ENCODE data around the gene ZEB1.

The ZEB1 gene

DNA sequence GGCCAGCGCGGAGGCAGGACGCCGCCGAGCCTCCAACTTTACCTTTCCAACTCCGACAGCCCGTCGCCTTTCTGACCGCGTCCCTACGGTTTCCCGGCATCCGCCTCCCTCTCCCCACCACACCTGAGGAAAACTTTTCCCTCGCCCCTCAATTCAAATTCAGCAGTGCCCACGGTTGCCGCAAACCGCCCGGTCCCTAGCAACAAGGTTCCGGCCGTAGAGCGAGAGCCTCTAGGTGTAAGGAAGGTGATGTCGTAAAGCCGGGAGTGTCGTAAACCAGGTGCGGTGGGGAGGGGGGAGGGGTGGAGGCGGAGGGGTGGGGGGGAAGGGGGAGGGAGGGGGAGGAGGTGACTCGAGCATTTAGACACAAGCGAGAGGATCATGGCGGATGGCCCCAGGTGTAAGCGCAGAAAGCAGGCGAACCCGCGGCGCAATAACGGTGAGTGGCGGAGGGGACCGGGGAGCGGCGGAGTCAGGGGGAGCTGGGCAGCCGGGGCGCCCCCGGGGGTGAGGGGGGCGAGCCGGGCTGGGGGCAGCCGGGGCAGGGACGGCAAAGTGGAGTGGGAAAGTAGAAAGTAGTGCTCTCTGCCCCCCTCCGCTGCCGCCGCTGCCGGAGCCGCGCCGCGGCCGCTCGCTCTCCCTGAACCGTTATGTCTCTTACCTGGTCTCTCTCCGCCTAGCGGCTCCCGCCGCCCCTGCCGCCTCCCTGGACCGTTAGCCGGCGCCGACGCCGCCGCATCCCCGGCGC lies at the start of gene ZEB1:
Gene ZEB1, plus strand, starts transcription at position 363 of the 748 bp plus-strand sequence. Its CDS starts 19 bp downstream, at position 382.
- peak; percentile 94 for DNase-seq (ENCODE audit: low spot score)

DNA sequence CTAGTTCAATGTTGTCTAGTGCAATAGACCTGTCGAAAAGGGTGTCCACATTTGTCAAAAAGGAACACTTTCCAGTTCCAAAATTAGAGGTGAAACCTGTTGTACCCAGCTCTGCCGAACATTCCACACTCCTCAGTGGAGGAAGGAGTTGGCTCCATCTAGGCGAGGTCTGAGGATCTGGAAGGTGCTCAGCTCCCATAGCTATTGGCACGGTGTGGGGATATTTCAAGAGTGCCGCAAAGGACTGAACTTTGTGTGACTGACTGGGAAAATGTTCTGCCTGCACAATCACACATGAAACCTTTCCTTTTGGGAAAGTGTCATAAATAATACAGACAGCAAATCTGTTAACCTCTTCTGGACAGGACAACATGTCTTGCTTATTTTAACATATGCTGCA lies 48.1 kb upstream of the ZEB1 start:
- no peak for DNase-seq (ENCODE audit: low spot score)

DNA sequence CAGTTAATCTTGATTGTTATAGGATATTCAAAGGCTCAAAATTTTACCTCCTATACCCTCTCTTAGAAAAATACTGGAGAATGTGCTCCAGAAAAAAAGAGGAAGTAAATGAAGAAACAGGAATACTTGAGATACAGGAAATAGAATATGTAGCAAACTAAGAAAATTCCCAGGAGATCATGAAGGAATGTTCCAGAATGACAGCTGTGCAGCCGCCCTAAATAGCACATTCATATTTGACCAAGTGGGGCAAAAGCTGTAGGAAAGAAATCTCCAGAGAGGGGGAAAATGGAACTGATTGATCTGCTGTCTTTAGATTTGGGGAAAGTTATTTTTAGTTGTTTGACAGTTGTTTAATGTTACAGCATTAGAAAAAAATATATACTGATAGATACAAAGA lies 46.2 kb upstream of the ZEB1 start:
- DNase-seq (ENCODE audit: low spot score): no peak

DNA sequence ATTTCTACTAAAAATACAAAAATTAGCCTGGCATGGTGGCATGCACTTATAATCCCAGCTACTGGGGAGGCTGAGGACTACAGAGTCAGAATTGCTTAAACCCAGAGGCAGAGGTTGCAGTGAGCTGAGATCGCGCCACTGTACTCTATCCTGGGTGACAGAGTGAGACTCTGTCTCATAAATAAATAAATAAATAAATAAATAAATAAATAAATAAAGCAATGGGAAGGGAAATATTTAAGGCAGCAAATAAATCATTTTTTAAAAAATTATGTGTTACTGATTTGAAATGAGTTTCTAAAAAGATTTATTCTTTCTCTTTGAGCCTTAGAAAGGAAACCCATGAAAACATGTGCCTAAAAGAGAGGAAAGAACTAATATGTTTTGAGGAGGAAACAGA lies 45.2 kb upstream of the ZEB1 start:
- no peak for DNase-seq (ENCODE audit: low spot score)

DNA sequence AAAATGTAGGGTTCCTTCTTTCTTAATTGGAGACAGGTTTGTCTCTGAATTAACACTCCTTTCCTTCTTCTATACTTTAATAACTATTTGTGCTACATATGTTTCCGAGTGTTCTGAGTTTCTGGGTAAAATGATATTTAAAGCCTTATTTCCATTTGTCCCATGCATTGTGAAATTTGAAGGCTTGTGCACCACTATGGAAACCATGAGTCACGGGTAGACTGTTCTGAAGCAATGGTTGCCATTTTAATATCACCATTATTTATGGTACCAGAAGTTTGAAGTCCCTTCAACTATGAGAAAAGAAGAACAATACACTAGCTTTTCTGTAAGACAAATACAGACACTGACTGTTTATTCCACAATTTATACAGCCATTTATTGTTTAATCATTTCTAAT lies 44.7 kb upstream of the ZEB1 start:
- DNase-seq (ENCODE audit: low spot score): no peak

DNA sequence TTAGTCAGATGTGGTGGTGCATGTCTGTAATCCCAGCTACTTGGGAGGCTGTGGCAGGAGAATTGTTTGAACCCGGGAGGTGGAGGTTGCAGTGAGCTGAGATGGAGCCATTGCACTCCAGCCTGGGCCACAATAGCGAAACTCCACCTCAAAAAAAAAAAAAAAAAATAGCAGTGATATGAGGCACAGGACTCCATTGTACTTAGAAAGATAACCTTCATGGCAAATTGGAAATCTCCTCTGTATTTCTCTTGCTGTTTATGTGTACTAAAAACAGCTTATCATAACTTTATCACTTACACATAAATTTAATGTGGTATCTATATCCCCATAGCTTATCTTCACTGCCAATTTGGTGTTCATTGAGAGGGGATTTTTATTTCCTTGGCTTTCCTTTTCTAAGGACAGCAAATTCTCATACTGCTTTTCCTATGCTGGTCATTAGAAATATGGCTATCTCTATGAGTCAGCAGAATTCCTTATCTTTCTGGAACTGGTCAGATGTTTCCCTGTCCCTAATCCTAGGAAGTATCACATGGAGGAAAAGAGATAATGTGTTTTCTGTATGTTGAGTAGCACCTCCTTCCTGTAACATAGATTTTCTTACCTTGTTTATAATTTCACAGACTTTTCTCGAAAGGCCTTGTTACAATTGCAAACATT lies 40.6 kb upstream of the ZEB1 start:
- no peak for DNase-seq (ENCODE audit: low spot score)

DNA sequence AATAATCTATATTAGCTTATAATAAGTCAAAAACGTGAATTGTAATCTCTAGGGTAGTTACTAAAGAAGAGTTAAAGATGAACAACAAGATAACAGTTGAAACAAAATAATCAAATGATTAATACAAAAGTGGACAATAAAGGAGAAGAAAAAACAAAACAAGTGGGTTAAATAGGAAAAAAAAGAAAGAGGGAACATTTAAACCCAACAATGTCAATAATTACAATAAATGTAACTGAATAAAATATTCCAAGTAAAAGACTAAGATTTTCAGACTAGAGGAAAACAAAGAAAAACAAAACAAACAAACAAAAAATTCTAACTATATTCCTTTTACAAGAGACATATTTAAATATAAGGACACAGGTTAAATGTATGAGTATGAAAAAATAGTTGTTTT lies 38.0 kb upstream of the ZEB1 start:
- DNase-seq (ENCODE audit: low spot score): no peak

DNA sequence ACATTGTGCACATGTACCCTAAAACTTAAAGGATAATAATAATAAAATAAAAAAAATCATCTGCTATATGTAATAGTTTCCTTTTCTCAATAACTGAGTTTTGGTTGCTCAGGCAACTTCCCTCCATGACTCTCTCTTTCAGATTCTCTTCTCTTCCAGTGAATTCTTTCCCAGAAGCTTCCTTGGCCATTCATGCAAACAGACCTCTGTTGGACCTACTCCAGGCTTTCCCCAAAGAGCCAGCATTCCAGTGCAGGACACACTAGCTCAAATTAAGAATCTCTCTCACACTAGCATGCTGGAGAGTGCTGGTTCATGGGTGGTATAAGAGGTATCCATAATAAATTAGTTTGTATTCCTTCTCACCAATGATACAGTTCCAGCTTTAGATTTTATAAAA lies 31.0 kb upstream of the ZEB1 start:
- no peak for DNase-seq (ENCODE audit: low spot score)

DNA sequence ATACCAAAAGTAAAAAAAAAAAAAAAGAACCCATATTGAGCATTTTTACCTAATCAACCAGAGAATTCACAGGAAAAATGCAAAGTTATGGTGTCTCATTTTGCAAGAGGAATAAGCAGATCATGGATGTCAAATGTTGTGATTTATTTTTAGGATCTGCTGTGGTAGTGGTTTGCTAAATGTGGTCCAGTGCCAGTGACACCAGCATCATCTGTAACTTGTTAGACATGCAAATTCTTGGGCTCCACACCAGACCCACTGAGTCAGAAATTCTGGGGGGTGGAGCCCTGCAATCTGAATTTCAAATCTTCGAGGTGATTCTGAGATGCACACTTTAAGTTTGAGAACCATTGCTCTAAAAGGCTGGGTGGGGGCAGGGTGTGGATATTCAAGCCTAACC lies 30.1 kb upstream of the ZEB1 start:
- no peak for DNase-seq (ENCODE audit: low spot score)

DNA sequence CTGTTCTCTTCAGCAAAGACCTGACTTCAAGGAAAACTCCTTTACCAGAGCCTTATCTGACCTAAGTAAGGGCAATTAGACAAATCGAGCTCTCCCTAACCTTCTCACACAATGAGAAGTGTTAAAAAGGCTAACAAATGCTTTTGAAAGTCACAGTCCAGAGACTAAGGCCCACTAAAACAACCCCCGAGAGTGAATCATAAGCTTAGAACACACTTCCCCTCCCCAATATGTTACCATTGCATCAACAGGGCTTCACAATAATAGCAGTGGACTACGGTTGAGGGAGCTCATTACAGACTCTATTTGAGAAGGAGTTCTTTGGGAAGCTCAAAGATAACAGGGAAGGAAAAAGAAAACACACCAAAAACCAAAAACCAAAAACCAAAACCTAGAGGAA lies 28.6 kb upstream of the ZEB1 start:
- DNase-seq (ENCODE audit: low spot score): no peak

DNA sequence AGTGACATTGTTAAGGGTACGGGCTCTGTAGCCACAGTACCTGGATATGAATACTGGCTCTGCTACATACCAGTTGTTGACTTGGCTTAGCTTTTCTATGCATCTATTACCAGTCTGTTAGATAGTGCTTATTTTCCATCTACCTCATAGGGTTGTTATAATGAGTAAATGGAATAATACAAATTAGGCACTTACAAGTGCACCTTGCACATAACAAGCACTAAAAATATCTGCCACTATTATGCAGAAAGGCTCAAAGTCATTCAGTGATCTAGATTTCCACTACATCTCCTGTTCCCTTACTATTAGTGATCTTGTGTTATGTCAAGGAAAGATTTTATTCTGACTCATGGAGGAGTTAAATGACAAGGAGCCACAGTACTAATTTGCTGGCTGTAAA lies 27.9 kb upstream of the ZEB1 start:
- DNase-seq (ENCODE audit: low spot score): no peak

DNA sequence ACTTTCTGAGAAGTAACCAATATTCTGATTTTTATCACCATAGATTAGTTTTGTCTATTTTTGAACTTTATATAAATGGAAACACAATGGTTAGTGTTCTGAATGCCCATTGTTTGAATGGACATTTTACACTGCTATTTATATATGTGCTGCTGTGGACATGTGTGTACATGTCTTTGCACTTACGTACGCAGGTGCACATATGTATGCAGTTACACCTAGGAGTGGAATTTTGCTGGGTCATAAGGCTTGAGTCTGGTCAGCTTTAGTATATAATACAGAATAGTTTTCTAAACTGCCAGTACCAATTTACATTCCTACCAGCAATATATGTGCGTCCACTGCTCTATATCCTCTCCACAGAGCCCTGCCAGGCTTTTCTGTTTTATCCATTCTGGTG lies 24.5 kb upstream of the ZEB1 start:
- no peak for DNase-seq (ENCODE audit: low spot score)

DNA sequence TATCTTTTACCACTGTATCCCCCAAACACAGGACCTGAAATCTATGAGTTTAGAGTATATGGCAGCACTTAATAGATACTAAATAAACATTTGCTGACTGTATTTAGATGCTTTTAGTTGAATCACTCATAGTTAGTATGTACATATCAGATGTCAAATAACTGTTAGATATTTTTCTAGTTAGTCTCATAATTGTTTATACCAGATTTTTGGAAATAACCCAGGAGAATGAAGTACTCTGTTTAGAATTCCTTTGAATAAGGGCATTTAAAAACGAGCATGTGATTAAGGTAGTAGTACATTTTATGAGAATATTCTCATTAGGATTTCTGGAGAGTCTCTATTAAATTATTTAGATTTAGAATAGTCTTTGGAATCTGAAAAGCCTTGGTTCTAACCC lies 22.3 kb upstream of the ZEB1 start:
- no peak for DNase-seq (ENCODE audit: low spot score)

DNA sequence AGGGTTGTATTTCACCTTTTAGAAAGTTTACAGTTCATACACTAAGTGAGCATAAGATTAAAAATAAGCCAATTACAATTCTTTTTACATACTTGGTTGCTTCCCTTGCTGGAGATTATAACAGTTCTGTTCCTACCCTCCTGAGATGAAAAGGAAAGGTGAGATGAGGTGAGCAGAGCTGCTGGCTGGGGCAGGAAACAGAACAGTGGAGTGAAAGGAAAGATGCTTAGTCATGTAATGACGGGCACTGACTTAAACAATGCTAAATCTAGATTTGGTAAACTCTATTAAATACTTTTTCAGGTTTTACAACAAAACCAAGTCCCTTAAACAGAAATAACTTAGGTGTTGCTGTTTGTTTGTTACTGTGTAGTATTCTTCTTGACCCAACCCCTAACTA lies 19.9 kb upstream of the ZEB1 start:
- no peak for DNase-seq (ENCODE audit: low spot score)

DNA sequence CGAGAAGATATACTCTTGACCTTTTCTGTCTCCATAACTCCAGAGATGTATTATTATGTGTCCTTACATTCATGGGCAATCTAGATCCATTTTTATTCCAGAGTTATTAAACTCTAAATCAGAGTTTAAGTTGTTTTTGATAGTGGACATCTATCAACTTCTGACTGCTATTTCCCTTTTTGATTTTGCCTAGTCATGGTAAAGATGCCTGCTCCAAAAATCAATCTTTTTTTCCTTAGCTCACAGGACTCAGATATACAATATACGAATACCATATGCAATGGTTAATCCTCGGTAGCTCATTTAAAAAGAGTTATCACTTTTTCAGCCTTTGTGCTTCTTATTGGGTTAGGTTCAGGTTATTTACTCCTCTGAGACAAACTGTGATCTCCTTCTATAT lies 15.8 kb upstream of the ZEB1 start:
- DNase-seq (ENCODE audit: low spot score): no peak

DNA sequence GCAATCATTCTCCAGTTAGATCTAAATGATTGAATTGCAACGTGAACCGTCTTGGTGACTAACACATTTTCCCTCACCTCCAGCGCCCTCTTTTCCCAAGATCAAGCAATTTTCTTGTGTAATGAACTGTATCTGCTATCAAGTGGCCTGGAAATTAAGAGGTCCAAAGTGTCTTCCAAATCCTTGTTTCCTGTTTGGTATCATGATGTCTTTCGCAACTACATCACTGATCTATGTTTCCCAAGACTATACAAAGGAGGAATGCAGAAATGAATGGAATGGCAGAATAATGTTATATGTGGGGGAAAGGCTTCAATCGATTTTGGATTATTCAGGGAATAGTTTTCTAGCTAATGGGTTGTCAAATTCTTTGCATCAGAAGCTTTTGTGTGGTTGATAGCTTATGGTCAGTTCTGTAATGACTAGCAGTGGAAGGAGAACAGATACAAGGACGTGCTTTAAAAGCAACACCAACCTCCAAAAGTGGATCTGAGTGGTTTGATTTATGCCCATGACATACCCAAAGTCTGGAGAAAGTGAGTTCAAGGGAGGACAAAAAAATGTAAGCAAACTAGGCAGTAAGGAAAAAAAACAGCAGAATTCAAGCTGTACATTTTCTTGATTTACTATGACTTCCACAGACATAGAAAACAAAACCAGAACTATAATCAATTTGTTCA lies 14.6 kb upstream of the ZEB1 start:
- no peak for DNase-seq (ENCODE audit: low spot score)

DNA sequence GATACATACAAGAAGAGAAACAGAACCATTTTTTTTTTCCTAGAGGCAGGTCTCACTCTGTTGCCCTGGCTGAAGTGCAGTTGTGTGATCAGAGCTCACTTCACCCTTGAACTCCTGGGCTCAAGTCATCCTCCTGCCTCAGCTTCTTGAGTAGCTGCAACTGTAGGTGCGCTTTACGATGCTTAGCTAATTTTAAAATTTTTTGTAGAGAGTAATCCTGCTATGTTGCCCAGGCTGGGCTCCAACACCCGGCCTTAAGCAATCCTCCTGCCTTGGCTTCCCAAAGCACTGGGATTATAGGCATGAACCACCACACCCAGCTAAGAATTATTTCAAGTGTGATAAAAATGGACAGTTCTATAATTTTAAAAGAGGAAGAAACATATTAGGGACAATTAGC lies 5.6 kb upstream of the ZEB1 start:
- DNase-seq (ENCODE audit: low spot score): no peak

DNA sequence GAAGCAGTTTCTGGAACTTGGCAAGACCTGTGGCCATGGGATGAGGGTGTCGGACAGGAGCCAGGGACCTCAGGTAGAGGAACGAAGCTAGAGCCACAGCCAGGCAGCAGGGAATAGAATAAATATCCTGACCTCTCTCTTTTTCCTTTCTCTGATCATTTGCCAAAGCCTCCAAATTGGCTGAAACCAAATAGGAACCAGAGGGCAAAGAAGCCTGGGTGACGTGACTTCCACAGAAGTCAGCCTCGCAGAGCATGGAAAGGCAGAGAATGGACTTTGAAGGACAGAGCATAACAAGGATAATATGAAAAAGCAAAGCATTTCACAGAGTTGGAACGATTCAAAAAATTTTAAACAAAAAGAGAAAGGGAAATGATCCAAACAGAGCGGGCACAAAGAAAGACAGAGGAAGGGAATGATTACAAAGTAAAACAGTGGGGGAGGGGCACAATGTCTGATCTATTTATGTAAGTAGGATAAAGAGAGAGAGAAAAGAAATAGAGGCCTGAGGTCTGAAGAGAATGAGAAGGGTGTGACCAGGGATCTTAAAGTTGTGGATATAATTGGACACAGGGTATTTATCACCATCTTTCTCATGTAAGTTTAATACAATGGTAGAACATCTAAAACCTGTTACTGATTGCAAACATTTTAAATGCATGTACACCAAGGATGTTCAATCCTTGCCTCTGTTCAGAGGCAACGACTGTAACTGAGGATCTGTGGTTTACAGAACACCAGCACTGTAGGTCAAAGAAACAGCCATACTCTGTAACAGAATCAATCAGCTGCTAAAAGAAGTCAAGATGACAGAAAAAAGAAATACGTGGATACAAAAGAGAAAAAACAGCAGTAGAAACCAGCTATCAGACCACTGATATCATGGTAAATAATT lies 4.5 kb upstream of the ZEB1 start:
- DNase-seq (ENCODE audit: low spot score): no peak

DNA sequence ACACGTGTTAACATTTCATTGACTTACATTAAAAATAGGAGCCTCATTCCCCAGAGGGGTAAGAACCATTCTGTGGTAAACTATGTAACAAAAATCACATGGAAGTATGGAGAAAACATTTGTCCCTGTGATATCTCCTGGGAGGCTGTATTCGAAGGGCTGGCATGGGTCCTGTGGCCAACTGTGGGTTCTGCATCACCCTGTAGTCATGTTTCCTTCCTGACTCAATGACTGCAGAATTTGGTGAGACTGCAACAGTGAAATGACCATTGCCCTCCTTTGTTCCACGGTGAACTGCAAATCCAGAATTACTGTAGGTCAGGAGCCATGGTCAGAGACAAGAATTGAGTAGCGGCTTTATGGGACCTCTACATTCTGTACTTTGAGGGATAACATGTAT lies 3.6 kb upstream of the ZEB1 start:
- no peak for DNase-seq (ENCODE audit: low spot score)

DNA sequence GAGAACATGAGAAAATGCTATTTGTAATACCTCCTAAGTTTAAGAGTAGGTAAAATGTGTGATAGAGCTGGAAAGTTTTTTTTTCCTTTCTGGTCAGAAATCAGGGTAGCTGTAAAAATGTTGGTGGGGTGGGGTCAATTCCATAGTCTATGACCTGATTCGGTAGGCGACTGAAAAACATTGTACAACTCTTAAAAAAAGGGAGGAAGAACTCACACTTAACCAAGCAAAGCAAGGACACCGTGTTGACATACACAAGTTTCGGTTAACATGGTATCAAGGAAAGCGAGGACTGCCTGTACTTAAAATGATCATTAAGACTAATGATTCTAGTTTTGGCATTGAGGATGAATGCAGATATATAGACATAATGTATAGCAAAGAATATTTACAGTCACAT lies 1.8 kb upstream of the ZEB1 start:
- DNase-seq (ENCODE audit: low spot score): no peak

DNA sequence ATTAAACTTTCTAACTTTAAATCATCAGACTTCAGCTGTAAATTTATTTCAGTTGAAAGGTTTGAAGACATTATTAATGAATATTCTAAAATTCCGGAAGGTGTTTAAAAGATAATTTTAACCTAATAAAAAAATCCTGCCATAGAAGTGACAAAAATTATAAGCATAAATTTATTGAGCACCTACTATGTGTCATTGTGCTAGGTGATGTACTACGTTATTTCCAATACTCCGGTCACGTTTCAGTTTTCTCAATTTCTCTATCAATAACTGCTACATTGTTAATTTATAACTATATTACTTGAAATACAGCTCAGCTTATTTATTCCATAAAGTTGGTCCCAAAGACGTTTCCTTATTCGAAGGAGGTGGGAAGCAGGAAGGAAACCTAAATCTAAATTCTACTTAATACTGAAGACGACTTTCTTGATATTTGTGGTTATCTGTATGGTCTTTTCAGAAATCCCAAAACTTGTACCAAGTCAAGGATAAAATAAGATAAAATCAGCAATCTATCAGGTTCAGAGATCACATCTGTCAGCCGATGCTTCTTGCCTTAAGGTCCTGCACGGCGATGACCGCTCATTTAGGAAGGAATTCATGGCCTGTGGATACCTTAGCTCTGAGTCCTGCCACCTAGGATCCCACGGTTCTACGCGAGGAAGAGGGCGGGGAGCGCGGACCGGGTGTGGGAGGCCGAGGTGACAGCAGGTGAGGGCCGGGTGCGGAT lies 1.2 kb upstream of the ZEB1 start:
- DNase-seq (ENCODE audit: low spot score): no peak

DNA sequence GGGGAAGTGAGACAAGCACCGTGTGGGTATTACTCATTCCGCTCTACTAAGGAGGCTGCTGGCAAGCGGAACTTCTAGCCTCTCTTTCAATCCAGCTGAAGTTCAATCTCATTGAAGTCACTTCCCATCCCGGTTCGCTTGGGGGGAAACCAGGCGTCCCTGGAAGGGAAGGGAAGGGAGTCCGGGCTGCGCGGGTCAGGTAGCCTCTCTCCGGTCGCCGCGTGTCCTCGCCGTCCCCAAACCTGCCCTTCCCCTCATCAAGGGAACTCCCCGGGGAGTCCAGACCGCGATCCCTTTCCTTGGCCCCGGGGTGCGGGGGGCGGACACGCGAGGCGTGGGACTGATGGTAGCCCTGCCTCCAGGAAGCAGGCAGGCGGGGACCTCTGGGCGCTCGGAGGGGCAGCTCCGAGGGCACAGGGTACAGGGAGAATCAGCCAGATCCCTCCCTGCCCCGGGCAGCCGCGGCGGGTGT lies 598 bp upstream of the ZEB1 start:
- DNase-seq (ENCODE audit: low spot score): peak; percentile 77
